Stimulated activated CD4-positive, alpha-beta T cell treated with anti-CD3 and anti-CD28 coated beads, TNF-alpha, amount 100 ng/mL, for 24 hours (primary cell): Measurements from ENCODE around the gene SYT12.
"Not testable (repeated sequence)": the region's sequence is repeated elsewhere in the genome, so short reads cannot be mapped to it uniquely, and the experiment has no call there.

Source experiments
- DNase-seq, 3 experiments: peaks; one replicate each; pipeline ENCODE4 v3.0.0-alpha.2; 2020; ENCODE audit warnings: low read depth in 3 of 3

The SYT12 gene, protein sequence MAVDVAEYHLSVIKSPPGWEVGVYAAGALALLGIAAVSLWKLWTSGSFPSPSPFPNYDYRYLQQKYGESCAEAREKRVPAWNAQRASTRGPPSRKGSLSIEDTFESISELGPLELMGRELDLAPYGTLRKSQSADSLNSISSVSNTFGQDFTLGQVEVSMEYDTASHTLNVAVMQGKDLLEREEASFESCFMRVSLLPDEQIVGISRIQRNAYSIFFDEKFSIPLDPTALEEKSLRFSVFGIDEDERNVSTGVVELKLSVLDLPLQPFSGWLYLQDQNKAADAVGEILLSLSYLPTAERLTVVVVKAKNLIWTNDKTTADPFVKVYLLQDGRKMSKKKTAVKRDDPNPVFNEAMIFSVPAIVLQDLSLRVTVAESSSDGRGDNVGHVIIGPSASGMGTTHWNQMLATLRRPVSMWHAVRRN

DNA sequence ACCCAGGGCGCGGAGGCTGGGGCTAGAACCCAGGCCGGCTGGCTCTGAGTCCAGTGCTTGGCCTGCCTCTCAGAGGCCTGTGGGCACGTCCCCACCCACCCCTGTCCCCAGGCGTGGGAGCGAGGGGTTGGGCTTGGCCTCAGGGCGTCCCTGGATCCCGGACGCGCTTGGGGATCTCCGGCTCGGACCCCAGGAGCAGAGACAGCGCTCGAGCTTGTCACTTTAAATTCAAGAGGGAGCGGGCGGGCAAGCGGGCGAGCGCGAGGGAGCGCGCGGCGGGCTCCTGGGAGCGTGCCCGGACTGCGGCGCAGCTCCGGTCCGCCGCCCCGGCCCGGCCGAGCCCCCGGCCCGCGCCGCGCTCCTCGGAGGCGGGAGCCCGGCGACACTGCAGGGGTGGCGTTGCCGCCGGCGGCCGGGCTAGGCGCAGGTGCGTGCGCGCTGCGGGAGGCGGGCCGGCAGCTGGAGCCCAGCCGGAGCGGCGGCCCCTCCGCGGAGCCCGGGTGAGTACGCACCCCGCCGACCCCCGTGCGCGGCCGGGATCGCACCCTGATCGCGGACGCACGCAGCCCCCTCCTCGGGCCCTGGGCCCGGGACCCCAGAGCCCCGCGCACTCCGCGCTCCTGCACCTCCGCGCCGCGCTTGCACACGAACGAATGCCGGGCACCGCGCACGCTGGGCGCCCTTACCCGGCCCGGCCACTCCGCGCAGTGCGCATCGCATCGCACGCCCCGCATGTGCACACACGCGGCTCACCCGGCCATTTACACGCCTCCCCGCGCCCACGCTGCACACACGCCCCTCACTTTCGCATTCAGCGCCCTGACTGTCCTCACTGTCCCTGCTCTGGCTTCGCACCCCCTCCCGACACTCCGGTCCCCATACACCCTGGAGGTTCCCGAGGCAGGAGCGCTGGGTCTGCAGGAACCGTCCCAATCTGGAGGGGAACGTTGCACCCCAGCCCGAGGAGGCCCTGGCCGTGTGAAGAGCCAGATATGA, at the start of gene SYT12:
SYT12 (plus strand) TSS at position 174 of the 996 bp plus-strand sequence. CDS start 7,011 bp downstream, outside the sequence.
- DNase-seq: no peak

DNA sequence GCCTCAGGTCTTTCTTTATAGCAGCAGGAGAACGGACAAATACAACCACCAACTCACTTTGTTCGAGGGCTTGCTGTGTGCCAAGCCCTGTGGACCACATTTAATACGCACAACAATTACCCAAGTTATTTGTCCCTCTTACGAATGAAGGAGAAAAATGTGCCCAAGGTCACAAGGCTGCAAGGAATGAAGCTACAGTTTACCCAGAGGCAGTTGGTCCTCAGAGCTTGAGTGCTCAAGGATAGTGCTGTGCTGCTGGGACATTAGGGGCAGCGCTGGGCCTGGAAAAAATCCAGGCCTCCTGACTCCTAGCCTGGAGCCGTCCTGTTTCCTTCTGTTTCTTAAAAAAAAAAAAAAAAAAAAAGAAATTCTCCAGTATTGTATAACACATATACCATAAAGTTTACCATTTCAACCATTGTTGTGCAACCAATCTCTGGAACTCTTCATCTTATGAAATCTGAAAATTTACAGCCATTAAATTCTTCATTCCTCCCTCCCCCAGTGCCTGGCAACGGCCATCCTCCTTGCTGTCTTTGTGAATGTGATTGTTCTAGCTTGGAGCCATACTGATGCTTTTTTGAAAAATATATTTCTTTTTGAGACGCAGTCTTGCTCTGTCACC, 48.9 kb upstream of the SYT12 start:
- no peak for DNase-seq

DNA sequence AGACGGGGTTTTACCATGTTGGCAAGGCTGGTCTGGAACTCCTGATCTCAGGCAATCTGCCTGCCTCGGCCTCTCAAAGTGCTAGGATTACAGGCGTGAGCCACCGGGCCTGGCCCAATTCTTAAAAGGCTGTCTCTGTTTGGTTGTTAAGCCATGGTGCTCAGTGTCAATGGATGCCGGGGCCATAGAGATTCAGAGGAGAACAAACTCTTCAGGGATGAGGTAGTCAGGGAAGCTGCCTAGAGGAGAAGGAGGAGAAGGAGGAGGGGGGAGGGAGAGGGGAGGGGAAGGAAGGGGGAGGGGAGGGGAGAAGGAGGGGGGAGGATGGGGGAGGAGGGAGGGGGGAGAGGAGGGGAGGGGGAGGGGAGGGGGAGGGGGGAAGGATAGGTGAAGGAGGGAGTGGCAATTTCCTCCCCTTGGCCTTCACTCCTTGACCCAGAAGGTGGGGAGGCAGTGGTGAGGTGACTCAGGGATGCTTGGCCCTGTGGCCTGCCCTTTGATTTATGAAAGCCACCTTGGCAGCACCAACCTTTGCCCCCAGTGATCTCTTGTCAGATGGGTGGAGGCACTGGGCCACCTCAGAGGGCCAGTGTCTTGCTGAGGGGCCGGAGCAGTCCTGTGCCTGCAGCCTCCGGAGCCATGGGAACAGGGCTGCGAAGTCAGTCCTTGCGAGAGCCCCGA, 48.1 kb upstream of the SYT12 start, which contains the start of gene C11orf86:
C11orf86 (plus strand) TSS at position 581 of the 681 bp plus-strand sequence; CDS start at position 640, 59 bp downstream.
- DNase-seq: no peak

DNA sequence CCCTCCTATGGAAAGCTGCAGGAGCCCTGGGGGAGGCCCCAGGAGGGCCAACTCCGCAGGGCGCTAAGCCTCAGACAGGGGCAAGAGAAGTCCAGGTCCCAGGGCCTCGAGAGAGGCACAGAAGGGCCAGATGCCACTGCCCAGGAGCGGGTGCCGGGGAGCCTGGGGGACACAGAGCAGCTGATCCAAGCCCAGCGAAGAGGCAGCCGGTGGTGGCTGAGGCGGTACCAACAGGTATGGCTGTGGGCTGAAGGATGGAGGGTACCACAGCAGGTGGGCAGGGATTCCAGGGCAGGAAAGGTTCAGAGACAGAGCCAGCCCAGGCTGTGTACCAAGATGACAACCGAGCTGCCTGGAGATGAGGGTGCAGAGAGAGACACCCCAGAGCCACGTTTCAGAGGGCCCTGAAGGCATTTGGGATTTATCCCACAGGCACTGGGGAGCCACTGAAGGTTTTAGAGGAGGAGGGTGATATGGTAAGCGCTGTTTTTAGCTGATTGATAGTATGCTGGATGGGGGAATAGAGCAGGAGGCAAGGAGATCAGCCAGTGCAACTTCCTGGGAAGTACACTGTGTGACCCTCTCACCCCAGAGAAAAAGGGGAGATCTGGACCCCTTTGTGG, 47.4 kb upstream of the SYT12 start:
- DNase-seq: no peak

DNA sequence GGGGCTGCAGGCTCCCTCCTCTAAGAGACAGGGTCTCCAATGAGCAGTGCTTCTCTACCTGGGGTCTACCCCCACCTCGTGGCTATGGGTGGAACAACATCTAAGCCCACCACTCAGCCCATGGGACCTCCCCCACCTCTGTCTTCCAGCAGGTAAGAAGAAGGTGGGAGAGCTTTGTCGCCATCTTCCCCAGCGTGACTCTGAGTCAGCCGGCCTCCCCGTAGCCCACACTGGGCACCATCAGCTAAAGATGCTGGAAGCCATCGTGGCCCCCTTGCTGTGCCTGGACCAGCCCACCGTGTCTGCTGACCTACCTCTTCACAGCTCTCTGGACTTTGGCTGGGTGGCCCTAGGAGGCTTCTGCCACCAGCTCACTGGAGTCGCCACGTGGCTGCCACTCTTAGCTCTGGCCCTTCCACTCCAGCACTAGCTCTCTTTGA, 46.9 kb upstream of the SYT12 start:
- DNase-seq: peak in 1 of 3 experiments; percentile 21

DNA sequence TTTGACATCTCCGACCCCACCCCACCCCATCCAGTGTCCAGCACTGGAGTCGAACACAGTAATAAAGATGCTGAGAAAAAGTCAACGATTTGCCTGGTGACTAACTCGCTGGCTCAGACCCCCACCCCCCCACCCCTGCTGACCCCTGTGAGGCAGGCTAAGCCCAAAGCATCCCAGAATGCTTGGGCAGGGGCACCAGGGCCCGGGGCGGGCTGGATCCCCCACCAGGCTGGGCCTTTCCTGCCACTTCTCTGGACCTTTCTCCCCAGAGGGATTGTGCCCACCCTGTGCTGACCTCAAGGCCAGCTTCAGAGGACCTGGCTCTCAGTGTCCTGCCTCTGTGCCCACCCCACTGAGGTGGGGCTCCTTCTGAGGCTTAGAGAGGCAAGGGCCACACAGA, 46.0 kb upstream of the SYT12 start:
- no peak for DNase-seq

DNA sequence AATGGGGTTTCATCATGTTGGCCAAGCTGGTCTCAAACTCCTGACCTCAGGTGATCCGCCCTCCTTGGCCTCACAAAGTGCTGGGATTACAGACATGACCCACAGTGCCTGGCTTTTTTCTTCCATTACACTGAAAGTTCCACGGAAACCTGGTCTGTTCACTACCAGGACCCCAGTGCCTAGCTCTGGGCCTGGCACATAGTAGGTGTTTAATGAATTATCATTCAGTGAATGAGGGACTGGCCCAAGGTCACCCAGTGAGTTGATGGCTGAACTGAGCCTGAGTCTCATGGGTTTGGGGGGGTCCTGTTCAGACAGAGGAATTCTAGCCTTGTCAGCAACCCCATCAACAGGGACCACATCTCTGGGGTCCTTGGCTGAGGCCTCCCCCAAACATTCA, 44.7 kb upstream of the SYT12 start:
- no peak for DNase-seq

DNA sequence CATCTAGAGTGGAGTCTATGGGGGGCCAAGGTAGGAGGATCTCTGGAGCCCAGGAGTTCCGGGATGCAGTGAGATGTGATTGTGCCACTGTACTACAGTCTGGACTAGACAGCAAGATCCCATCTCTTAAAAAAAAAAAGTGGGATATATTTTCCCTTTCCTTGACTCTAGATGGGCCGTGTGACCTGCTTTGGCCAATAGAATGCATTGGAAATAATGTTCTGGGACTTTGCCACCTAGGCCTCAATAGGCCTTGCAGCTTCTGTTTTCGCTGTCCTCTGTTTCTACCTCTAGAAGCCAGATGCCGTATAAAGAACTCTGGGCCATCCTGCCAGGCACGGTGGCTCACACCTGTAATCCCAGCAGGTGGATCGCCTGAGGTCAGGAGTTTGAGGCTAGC, 44.2 kb upstream of the SYT12 start:
- DNase-seq: no peak

DNA sequence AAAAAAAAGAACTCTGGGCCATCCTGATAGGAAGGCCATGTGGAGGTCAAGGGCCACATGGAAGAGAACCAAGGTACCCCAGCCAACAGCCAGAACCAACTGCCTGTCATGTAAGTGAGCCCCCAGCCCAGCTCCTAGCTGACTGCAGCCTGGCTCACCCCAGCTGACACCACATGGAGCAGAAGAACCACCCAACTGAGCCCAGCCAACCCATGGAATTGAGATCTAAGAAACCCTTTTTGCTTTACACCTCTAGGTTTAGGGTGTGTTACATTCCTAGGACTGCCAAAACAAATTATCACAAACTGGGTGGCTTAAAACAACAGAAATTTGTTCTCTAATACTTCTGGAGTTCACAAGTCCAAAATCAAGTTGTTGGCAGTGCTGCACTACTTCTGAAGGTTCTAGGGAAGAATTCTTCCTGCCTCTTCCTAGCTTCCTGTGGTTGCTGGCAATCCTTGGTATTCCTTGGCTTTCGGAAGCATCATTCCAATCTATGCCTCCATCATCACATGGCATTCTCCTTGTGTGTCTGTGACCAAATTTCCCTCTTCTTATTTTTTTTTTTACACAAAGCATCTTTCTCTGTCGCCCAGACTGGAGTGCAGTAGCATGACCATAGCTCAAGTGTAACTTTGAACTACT, 43.5 kb upstream of the SYT12 start:
- DNase-seq: no peak

DNA sequence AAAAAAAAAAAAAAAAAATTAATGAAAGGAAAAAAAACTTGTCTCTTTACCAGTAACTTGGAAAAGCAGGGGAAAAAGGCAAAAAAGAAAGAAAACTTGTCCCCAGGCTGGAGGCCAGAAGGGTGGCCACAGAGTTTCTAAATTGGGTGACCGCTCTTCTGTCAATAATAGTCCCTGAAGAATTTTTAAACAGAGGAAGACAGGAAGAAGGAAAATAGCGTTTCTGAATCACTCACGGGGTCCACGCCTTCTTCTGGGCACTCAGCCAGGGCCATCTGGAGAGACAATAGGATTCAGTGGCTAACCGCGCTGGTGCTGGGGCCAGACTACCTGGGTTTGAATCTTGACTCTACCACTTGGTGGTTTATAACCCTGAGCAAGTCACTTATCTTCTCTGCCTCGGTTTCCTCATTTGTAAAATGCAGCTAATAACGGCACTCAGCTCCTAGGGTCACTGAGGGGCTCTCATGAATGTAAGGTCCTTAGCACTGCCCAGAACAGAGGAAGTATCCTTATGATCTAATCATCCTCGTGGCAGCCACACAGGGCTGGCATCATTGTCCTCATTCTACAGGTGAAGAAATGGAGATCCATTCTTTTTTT, 40.9 kb upstream of the SYT12 start:
- peak in 1 of 3 experiments; percentile 40 for DNase-seq

DNA sequence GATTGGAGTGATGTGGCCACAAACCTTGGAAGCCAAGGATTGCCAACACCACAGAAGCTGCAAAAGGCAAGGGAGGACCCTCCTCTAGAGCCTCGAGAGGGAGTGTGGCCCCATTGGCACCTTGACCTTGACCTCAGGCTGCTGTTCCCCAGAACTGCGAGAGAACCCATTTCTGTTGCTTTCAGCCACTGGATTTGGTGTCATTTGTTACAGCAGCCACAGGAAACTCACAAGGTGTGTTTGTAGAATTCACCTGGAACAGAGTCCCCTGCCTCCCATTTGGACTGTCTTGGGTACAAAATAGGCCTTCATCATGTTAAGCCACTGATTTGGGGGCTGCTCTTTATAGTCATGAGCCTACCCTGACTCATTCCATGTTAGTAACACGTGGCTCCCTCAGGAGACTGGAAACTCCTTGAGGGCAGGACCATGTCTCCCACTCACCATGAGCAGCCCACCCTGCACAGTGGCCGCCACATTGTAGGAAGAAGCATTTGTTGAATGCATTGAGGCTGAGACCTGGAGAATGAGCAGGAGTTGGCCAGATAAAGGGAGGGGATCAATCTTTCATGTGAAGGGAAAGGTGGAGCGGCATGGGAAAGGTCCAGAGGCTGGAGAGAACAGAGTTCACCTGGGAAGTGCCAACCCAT, 39.5 kb upstream of the SYT12 start:
- DNase-seq: no peak

DNA sequence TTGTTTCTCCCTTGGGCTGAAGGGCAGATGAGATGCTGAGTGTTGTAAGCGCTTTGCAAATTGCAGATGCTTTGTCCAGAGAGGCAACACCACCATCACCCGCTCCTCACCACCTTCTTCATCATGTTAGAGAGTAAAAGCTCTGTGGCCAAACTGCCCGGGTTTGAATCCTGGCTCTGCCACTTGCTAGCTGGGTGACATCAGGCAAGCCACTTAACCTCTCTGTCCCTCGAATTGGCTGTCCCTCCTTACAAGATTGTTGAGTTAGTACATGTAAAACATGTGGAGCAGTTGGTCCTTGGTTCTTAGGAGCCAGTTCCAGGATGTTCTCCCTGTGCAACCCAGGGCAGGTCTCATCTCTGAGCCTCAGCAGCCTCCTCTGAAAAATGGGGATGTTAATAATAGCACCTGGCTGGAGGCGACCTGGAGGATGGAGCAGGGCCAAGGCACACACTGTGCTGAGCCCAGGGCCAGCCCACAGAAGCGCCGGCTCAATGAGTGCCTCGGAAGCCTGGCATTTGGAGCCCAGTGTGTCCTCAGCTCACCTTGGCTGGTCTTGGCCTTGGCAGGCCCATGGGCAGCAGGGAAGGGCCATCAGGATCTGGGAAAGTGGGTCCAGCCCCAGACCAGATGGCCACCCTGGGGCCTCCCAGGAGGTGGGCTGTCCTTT, 37.3 kb upstream of the SYT12 start:
- DNase-seq: no peak

DNA sequence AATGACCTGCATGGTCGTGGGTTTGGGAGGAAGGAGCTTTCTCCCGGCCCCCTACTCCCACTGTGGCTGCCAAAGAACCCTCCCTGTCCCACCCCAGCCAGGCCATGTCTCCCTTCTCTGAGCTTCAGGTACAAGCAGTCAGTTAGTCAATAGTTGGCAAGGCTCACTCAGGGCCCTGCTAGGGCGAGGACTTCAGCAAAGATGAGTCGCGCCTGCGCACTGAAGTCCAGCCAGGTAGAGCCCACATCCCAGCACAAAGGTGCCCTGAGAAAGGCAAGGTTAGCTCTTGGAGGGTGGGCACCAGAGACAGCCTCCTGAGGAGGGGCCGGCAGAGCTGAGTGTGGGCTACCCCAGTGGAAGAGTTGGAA, 36.8 kb upstream of the SYT12 start:
- no peak for DNase-seq

DNA sequence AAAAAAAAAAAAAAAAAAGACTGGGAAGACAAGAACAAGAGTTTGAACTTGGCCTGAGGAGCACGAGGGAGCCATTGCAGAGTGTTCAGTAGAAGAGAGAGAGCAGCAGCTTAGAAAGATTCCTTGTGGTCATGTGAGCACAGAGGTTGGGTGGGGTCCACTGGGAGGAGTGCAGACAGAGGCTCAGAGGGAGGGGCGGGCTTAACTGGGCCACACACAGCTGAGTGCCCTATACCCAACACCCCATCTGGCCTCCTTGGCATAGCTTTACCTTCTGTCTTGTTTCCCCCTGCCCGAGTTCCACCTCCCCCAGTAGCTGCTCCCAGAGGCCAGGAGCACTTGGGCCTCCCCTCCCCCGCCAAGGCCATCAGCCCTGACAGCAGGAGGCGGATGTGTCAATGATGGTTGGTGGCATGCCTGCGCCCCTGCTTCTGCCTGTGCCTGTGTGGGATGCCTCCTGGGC, 35.7 kb upstream of the SYT12 start:
- DNase-seq: no peak

DNA sequence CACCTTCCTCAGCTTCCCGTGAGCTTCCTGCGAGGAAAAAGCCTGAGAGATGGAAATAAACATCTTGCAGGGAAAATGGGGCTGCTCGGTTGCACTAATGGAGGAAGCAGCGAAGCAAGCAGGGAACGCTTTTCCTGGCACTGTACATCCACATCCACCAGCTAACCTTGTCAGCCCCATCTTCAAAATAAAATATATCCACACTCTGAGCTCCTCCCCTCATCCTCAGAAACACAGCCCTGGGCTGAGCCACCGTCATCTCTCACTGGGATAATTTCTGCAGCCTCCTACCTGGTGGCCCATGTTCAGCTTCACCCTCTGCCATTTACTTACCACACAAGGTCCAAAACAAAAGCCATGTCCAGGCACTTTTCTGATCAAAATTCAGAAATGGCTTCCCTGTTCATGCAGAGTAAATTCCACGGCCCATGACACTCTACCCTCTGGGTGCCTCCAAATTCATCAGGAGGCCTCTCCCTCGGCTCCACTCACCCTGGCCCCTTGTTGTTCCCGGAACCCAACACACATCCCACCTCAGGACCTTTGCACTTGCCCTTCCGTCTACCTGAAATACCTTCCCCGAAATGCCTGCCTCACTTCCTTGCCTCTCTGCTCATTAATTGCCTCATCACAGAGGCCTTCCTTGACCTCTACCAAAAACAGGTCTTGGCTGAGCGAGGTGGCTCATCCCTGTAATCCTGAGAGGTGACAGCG, 34.9 kb upstream of the SYT12 start:
- no peak for DNase-seq

DNA sequence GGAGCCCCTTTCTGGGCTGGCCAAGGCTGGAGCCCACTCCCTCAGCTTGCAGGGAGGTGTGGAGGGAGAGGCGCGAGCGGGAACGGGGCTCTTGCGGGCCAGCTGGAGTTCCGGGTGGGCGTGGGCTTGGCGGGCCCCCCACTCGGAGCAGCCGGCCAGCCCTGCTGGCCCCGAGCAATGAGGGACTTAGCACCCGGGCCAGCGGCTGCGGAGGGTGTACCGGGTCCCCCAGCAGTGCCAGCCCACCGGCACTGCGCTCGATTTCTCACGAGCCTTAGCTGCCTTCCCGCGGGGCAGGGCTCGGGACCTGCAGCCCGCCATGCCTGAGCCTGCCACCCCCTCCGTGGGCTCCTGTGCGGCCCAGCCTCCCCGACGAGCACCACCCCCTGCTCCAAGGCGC, 34.2 kb upstream of the SYT12 start:
- DNase-seq: not testable (repeated sequence)

DNA sequence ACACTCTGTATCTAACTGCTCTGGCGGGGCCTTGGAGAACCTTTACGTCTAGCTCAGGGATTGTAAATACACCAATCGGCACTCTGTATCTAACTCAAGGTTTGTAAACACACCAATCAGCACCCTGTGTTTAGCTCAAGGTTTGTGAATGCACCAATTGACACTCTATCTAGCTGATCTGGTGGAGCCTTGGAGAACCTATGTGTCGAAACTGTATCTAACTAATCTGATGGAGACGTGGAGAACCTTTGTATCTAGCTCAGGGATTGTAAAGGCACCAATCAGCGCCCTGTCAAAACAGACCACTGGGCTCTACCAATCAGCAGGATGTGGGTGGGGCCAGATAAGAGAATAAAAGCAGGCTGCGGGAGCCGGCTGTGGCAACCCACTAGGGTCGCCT, 33.6 kb upstream of the SYT12 start:
- not testable (repeated sequence) for DNase-seq

DNA sequence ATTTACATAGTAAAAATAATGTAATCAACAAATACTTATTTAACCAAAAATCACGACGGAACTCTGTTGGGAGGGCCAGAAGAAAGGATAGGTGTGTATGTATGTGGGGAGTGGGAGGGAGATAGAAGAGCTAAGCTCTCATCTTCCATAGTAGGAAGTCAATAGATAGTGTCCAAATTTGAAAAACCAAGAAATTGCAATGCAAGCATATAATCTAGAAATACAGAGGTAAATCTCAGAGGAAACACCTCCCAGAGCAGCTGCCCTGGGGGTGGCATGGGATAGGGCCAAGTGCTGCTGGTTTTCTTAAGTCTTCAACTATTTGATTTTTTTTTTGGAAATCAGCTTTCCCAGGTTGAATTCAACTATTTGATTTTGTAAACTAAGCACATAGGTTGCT, 30.9 kb upstream of the SYT12 start:
- DNase-seq: no peak
